Vagina (tissue), 2 donors: ENCODE data around the gene TTC8.

Experiments used
- POLR2A ChIP-seq, 2 donors: fragments of 450-650 bp; IDR thresholded peaks; one replicate each; pipeline ENCODE4 v1.6.1; 2017; ENCODE audit warnings: antibody characterized with exemption in 2 of 2, mild to moderate bottlenecking in 2 of 2, moderate library complexity in 2 of 2
- TF ChIP-seq, protein P1 (sequence below), 3 experiments: fragments of 450-650 bp in 2 of 3; fragments of 200-600 bp in 1 of 3; sonication (generic) in 1 of 3; IDR thresholded peaks; one replicate each; pipeline ENCODE4 v1.5.1; 2017 to 2019; ENCODE audit warnings: antibody characterized with exemption in 3 of 3, mild to moderate bottlenecking in 2 of 3, moderate library complexity in 2 of 3

DNA sequence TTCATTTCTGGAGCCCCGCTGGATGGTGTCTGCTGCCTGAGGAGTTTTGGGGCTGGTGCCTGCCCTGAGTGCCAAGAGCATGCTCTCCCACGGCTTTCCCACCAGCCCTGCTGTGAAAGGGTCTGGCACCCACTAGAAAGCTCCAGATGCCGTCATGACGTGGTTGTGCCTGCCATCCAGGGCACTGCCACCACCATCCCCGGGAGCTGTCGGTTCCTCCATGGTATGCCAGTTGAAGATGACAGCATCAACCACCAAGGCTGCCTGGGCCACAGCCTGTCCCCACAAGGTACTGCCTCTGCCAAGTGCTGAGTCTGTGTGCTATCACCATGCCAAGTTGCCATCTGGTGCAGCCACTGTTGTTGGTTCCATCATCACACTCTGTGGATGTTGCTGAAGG is 85.9 kb downstream of the TTC8 start:
- TF ChIP-seq, protein P1, sequence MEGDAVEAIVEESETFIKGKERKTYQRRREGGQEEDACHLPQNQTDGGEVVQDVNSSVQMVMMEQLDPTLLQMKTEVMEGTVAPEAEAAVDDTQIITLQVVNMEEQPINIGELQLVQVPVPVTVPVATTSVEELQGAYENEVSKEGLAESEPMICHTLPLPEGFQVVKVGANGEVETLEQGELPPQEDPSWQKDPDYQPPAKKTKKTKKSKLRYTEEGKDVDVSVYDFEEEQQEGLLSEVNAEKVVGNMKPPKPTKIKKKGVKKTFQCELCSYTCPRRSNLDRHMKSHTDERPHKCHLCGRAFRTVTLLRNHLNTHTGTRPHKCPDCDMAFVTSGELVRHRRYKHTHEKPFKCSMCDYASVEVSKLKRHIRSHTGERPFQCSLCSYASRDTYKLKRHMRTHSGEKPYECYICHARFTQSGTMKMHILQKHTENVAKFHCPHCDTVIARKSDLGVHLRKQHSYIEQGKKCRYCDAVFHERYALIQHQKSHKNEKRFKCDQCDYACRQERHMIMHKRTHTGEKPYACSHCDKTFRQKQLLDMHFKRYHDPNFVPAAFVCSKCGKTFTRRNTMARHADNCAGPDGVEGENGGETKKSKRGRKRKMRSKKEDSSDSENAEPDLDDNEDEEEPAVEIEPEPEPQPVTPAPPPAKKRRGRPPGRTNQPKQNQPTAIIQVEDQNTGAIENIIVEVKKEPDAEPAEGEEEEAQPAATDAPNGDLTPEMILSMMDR (IDR thresholded peaks at IDR 0.05), result no peak
- TF ChIP-seq POLR2A (IDR thresholded peaks at IDR 0.05), result no peak
